GM12891 (cell line): ENCODE data around the gene DOCK7.

ENCODE experiments used
- PAX5 ChIP-seq: IDR thresholded peaks from 2 replicates; pipeline ENCODE4 v1.6.1; 2011; ENCODE audit warnings: low read length, moderate library complexity, mild to moderate bottlenecking; ENCODE audit not compliant: insufficient read depth, severe bottlenecking
- POLR2A ChIP-seq: IDR thresholded peaks from 2 replicates; pipeline ENCODE4 v1.6.1; 2011; ENCODE audit warnings: low read depth, low read length, control low read depth
- POLR2AphosphoS5 ChIP-seq: IDR thresholded peaks from 2 replicates; pipeline ENCODE4 v1.6.1; 2011; ENCODE audit warnings: low read depth, low read length, control low read depth
- TAF1 ChIP-seq: IDR thresholded peaks from 2 replicates; pipeline ENCODE4 v1.6.1; 2011; ENCODE audit warnings: low read depth, low read length, control low read depth

DNA sequence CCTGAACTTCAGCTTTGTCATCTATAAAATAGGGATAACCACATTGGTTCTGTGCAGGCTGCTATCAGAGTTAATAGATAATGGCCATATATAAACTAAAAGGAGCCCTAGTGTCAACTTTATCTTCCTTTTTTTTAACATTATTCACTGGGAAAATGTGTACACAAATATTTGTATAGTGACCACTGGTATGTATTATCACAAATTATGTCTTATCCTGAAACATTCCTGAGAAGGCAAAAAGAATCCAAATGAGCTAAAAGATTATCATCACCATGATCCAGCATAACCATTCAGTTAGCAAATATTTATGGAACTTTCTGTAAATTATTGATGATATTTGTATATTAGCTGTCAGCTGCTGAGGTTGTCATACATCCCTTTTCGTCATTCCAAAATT lies 74.3 kb downstream of the DOCK7 start:
- TF ChIP-seq POLR2A (no peak), POLR2AphosphoS5 (no peak), PAX5 (no peak), TAF1 (no peak)
